ENCODE results near the gene EDN3.
A peak's percentile ranks its signal among the peaks of the same experiment; 100 is the strongest.

Gene EDN3

DNA sequence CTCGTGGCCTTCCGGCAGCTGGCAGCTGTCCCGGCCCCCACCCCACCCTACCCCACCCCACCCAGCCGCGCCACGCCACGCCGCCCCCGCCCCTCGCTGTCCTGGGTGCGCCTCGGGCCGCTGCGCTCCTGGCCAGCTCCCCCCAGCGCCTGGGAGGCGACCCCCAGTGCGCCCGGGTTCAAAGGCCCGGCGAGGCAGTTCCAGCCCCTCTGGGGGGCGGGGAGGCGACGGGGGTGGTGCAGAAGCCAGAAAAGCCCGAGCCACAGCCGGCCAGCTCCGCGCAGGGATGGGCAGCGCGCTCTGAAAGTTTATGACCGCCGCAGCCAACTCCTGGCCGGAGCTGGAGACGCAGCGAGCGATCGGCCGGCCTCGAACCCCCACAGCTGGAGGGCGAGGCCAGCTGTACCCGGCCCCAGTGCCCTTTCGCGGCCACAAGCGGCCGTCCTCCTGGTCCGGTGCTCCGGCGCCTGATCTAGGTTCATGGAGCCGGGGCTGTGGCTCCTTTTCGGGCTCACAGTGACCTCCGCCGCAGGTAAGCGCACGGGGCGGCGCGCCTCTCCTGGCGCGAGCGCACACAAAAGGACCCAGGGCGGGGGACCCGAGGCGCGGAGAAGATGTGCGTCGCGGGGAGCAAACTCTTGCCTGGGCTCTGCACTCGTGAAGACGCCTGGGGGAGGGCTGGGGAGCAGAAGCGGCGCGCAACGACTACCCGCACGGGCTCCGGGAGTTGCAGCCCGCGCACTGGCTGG is at the start of gene EDN3:
Gene EDN3 (plus strand): TSS at position 279 of the 749 bp plus-strand sequence. CDS start 202 bp downstream, at position 481.
- no peak for DNase-seq

DNA sequence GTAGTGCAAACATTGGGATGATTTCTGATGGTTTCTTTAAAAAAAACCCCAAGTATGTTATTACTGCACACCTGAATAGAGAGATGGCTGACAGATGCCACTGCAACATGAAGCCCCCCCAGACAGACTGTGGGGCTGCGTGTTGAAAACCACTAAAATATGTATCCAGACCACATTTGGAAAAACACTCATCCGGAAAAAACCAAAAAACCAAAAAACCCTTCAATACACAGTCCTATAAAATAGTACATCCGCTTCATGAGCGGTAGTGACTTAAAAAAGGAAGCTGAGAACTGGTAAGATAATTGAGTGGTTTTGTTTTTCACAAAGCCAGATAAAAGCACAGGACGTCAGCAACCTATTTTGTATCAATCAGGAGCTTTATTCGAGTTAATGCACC is 47.1 kb upstream of the EDN3 start:
- DNase-seq, result no peak

DNA sequence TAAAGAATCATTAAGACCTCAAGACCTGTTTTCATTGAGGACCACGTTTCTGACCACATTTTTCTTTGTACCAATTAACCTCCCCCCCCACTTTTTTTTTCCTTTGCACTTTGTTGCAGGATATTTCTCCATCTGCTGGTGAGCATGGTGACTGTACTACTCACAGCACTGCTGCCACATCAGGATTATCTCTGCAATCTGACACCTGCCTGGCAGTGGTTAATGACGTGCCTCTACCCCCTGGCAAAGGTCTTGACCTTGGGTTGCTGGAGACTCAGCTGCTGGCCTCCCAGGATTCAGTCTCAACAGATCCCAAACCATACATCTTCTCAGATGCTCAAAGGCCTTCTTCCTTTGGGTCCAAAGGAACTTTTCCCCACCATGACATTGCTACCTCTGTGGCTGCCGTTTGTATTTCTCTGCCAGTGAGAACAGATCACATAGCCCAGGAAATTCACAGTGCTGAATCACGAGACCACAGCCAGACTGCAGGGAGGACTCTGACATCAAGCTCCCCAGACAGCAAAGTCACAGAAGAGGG is 46.6 kb upstream of the EDN3 start:
- DNase-seq, result no peak

DNA sequence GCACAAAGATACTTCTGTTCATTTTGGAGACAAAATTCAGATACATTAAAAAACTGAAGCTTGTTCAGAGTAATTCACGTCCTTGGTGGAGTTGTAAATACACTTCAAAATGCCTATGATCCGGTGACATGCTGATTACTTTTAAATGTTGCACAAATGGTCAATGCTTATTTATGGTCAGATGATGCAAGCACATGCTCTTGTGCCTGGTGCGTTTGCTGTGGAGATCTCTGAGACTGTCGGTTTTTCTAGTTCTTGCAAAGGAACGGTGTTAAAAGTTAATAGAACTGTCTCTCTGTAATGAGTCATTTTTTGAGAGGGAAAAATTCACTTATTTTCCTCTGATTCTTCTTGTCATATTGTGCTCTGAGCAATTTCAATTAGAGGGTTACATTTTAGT is 45.2 kb upstream of the EDN3 start:
- DNase-seq, result no peak

- no peak for DNase-seq
These were observed 42.2 kb upstream of the EDN3 start for GRCh38 chr20:59258221-59258621.

DNA sequence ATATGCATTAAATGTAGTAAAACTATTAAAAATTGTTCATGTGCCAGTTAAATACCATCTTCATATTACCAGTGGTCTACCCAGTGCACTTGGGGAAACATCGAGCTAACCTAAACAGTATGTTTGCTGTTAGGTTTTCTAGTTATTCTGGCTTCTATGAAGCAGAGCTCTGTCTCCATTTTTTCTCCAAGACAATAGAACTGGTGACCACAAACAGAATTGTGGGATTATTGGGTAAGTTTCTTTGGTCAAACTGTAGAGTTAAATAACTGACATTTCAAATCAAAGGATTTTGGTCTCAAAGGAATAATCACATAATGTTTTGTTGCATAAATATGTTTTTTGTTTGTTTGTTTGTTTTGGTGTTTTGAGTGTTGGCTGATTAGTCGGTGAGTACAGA is 40.5 kb upstream of the EDN3 start:
- DNase-seq, result no peak

DNA sequence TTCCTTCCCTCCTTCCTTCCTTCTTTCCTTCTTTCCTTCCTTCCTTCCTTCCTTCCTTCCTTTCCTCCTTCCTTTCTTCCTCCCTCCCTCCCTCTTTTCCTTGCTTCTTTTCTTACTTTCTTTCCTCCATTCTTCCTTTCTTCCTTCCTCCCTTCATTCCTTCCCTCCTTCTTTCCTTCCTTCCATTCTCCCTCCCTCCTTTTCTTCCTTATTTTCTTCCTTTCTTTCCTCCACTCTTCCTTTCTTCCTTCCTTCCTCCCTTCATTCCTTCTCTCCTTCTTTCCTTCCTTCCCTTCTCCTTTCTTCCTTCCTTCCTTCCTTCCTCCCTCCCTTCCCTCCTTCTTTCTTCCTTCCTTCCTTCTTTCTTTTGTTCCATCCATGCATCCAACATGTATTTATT is 35.1 kb upstream of the EDN3 start:
- DNase-seq, result no peak

GRCh38 chr20:59268870-59269269 is 31.5 kb upstream of the EDN3 start:
- DNase-seq, result no peak

GRCh38 chr20:59269411-59270025 is 30.9 kb upstream of the EDN3 start:
- DNase-seq, result no peak

- no peak for DNase-seq
These were observed 30.0 kb upstream of the EDN3 start for GRCh38 chr20:59270380-59270779.

DNA sequence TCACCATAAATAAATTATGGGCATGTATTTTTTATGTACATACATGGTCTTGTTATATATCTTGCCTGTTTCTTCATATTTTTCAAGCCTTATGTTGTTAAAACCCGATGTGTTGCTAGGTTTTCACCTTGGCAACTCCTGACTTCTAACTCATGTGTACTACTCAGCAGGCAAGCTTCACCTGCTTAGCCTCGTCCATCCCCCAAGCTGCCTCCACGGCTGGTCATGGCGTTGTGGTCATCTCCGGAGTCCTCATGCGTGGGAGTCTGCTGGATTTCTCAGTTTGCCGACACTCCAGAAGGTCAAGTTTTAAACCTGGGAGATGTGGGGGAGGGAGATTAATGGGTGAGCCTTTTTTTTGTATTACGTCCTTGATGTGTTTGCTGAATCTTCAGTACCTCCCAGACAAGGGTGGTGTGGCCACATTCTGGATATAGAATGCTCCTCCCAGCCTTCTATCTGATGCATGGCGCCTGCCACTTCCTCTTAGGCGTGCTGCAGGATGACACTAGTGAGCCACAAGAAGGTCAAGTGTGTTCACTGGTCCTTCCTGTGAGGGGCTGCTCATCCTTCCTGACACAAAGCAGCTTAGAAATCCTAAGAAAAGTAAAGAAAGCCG is 26.6 kb upstream of the EDN3 start:
- DNase-seq, result no peak

GRCh38 chr20:59276938-59277337 is 23.5 kb upstream of the EDN3 start:
- DNase-seq, result no peak

DNA sequence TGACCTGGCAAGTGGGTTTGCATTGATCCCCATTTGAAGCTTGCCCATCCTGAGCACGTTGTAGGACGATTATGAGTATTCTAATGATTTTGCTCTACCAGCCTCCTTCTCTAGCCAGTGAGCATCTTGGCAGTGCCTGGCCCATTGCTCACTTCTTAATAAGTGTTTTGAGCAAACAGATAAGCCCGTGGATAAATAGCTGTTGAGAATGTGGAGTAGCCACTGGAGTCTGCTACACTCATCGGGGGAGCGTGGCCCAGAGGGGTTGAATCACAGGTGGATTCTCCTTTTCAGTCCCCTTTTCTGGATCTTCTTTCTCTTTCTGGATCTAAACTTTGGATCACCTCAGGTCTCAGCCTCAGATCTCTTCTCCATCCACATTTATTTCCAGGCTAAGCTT is 15.9 kb upstream of the EDN3 start:
- DNase-seq, result no peak

GRCh38 chr20:59289994-59290393 is 10.4 kb upstream of the EDN3 start:
- DNase-seq, result no peak

- DNase-seq, result peak; percentile 27
These were observed 8.5 kb upstream of the EDN3 start for GRCh38 chr20:59291740-59292383.

- no peak for DNase-seq
These were observed 4.9 kb upstream of the EDN3 start for GRCh38 chr20:59295531-59295930.

DNA sequence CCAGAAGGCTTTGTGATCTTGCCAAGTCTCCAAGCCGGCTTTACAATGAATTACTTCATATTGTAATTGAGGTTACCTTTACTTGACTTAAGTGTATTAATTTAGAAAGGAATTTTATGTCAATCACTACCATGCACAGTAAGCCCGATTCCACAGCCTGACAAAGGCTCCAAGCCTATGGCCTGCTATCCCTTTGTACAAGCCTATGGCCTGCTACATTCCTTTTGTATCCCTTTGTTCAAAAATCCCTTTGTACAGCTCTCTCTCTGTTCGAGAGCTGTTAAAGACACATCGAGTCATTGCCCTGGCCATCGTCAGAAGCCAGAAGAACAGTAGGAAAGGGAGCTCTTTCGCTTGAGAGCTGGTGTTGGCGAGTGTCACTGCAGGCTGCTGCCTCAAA is 2.7 kb upstream of the EDN3 start:
- no peak for DNase-seq

DNA sequence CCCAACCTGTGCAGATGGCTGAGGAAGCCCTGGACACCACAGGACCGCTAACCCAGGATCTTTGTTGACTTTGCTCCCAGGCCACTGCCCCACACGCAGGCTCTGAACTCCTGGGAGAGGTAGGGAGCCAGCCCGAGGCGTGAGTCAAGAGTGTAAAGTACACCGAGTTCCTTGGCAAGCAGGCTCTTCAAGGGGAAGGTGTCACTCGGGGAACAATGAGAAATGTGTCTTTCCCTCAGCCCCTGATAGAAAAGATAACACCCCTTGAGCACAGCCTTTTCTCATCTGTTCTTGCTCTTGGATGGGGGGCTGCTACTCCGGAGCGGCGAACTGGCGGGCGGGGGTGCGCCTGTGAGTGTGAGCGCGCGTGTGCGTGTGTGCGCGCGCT is 472 bp upstream of the EDN3 start:
- DNase-seq, result no peak

DNA sequence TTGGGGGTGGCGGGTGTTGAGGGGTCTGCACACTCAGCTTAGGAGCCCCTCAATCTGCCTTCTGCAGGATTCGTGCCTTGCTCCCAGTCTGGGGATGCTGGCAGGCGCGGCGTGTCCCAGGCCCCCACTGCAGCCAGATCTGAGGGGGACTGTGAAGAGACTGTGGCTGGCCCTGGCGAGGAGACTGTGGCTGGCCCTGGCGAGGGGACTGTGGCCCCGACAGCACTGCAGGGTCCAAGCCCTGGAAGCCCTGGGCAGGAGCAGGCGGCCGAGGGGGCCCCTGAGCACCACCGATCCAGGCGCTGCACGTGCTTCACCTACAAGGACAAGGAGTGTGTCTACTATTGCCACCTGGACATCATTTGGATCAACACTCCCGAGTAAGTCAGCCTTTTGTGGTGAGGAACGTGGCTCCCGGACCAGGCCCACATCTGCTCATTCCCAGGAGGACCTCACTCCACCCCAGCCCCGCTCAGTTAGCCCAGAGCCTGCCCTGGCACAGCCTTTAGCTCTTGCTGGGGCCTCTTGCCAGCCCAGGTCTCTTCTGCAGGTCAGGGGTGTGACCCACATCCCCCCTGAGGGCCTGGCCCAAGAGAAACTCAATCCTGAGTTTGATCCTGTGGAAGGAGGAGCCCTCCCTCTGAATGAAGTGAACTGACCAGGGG is 1.1 kb downstream of the EDN3 start:
- DNase-seq, result no peak

- peak; percentile 50 for DNase-seq
These were observed 5.7 kb downstream of the EDN3 start for GRCh38 chr20:59305908-59306655.

GRCh38 chr20:59307270-59307669 is 6.9 kb downstream of the EDN3 start:
- DNase-seq, result peak; percentile 32

GRCh38 chr20:59308493-59309201 is 8.2 kb downstream of the EDN3 start:
- DNase-seq, result no peak
